ENCODE data around the gene ADAMTS2. TPM values are rescaled to one million over a fixed set of nuclear protein-coding genes. Genes with fewer than 3 reads are reported as not detected.

Gene ADAMTS2
- total RNA-seq, 1 experiment from 2014 or later, result not detected

DNA sequence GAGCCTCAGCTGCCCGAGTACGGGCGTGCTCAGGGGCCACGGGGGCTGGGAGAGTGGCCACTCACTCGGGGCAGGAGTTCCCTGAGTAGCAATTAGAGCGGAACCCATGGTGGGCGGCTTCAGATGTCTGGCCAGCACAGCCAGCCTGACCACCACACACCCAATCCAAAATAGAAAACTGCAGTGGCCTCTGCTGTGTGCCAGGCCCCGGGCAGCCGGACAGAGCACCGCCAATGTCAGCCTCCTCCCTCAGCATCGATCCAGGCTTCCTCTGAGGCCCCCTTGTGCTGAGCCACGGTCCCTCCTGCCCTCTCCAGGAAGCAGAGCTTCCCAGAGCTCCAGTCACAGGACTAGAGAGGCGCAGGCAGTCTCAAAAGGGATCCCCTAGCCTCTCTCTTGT is 2.7 kb downstream of the ADAMTS2 start:
- no peaks in the 10 kb centered on the region for H3K27me3 ChIP-seq
- no peaks in the 10 kb centered on the region for H3K4me1 ChIP-seq
- DNase-seq, result no peak
- no peaks in the 10 kb centered on the region for H3K9me3 ChIP-seq (replicated peaks)
- H3K27ac ChIP-seq, result no peak overlapping the region
- H3K4me3 ChIP-seq, result no peak overlapping the region
- H3K36me3 ChIP-seq, result no peaks in the 10 kb centered on the region

DNA sequence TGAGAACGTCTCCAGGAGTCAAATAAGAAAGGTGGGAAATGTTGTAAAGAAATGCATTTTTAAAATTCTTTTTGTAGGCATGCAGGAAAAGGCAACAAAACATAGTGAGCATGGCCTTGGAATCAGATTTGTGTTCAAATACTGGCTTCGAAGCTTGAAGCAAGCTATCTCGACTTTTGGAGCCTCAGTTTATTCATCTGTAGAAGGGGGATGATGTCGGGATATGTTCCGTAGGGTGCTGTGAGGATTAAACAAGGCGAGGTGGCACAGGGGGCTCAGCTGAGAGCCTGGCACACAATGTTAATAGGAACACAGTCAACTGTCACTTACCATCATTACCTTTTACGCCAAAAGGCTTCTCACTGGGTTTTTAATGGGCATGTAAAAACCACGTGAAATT is 4.8 kb downstream of the ADAMTS2 start:
- DNase-seq, result no peak
- H3K27ac ChIP-seq, result no peak overlapping the region
- no peaks in the 10 kb centered on the region for H3K9me3 ChIP-seq (replicated peaks)
- no peaks in the 10 kb centered on the region for H3K36me3 ChIP-seq
- H3K27me3 ChIP-seq, result no peaks in the 10 kb centered on the region
- no peaks in the 10 kb centered on the region for H3K4me1 ChIP-seq
- no peak overlapping the region for H3K4me3 ChIP-seq

DNA sequence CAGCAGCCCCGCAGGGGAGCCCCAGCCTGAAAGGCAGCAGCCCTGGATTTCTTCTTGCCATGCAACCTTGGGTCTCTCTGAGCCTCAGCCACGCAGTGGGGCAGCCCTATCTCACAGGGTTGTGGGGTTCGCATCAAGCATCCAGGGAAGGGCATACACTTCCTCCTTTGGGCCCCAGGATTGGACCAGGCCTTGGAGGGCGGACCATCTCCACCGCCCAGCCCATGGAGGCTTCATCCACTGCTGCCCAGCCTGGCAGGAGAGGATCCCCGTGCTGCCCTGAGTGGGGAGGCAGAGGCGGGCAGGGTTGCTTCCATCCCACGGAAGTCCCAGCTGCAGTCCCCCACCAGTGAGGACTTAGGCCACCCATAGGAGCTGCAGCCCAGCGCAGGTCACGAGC is 5.3 kb downstream of the ADAMTS2 start:
- Histone ChIP-seq H3K9me3 (replicated peaks) (no peaks in the 10 kb centered on the region), H3K4me3 (no peak overlapping the region), H3K27ac (no peak overlapping the region), H3K4me1 (no peaks in the 10 kb centered on the region), H3K27me3 (no peaks in the 10 kb centered on the region), H3K36me3 (no peaks in the 10 kb centered on the region)
- no peak for DNase-seq

DNA sequence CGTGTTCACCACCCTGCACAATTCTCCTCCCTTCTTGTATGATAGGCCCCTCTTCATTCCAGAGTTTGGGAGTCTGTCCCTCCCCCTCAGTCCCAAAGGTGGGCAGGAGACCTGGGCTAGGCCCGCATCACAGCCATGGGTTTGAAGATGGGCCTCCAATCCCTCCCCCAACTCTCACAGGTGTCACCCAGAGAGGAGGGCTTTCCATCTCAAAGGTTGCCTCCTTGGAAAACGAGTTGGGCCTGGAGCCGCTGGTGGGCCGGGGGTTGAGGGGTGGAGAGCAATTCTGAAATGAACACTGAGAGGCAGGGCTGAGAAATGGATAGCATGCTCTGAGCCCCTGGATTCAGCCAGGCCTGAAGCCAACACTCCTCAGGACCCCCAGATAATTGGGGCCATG is 6.2 kb downstream of the ADAMTS2 start:
- Histone ChIP-seq H3K9me3 (replicated peaks) (no peaks in the 10 kb centered on the region), H3K4me3 (no peak overlapping the region), H3K27ac (no peak overlapping the region), H3K4me1 (no peaks in the 10 kb centered on the region), H3K36me3 (no peaks in the 10 kb centered on the region), H3K27me3 (no peaks in the 10 kb centered on the region)
- DNase-seq, result no peak

DNA sequence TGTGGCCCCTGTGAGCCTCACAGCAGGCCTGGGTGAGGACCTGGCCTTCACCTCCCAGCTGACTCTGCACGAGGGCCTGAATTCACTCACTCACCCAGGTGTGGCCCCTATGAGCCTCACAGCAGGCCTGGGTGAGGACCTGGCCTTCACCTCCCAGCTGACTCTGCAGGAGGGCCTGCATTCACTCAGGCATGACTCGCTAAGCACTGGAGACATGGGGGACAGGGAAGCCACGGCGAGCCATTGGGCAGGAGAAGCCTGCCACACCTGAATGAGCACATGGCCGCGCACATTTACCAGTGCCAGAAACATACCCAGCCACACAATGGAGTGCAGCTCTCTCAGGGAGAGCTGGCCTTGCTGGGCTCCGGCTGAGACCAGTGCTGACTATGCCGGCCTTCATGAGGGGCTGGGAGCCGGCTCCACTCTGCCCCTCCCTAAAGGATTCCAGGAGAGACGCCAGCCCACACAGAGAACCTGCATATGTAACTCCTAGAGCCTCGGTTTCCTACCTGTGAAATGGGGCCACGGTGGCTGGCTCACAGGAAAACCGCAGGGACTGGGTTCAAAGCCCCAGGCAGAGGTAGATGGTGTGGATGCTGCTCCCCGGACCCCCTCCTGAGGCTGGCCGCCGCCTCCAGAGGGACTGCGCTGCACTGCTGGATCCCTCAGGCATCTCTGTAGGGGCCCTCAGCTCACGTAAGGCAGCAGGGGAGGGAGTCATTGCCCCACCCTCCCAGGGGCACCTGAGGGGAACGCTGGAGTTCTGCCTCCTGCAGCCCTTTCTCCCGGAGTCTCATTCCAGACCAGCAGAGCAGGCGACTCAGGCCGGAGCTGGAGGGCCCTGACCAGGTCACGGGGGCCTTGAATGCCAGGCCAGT is 7.2 kb downstream of the ADAMTS2 start:
- Histone ChIP-seq H3K9me3 (replicated peaks) (no peaks in the 10 kb centered on the region), H3K4me3 (no peak overlapping the region), H3K36me3 (no peaks in the 10 kb centered on the region), H3K4me1 (no peaks in the 10 kb centered on the region), H3K27me3 (no peaks in the 10 kb centered on the region), H3K27ac (no peak overlapping the region)
- DNase-seq, result no peak

DNA sequence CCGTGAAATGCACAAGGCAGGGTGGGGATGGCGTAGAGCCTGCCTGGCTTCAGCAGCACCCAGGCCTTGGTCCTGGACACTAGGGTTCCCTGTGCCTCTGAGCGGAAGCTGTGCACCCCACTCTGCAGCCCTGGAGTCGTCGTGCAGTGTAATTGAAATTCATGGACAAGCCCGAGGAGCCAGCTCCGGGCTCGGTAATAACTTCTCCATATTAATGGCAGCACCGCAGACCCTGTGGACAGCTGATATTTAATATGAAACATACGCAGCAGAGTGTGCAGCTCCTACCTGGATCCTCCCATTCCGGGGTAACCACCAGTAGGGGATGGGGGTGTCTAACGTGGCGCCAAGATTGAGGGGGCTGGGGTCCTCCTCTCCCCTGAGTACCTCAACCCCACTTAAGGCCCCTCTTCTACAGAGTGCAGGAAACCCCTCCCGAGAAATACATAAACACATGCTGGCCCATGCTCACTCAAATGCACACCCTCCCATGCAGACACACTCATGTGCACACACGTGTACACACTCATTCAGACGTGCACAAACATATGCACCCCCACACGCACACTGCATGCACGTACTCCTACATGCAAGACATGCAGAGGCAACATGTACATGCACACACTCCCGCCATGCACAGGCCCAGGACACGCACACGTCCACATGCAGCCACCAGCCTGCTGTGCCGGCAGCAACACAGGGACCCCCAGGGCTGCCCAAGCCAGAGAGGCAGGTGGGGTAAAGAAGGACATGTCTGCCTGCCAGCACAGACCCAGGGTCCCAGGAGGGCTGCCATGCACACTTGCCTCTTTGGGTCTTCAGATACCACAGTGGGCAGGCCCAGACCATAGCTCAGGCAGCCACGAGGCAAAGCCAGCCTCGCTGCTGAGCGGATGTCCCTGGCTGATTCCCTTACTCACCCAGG is 8.1 kb downstream of the ADAMTS2 start:
- Histone ChIP-seq H3K4me1 (no peaks in the 10 kb centered on the region), H3K9me3 (replicated peaks) (no peaks in the 10 kb centered on the region), H3K27me3 (no peaks in the 10 kb centered on the region), H3K27ac (no peak overlapping the region), H3K36me3 (no peaks in the 10 kb centered on the region), H3K4me3 (no peak overlapping the region)
- DNase-seq, result no peak

DNA sequence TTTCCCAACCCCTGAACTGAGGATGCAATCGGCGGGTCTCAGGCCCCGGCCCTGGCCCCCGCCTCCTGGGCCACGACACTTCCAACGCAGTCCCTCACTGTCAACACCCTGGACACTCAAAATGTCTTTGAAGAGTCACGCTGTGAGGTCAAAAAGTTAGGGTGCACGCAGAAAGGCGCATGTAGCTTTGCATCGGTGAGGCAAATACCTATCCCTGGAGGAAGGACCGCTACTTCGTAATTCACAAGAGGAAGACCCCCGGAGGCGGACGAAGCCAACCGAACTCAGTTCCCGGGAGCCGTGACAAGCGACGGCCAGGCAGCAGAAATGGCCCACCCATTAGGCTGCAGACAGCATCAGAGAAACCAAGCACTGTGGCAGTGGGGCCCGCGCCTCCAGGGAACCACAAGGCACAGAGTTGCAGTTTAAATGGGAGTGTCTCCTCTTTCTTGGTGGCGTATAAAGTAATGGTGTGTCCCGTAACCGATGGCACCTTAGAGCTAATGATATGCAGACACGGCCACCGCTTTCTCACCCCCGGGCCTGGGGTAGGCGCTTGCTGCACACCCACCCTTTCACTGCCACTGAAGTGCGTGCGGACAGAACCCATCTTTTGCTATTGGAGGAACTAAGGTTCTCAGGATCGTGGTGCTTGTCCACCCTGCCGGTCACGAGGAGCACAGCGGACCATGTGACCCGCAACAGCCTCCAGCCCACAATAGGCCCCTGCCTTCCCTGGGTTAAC is 9.0 kb downstream of the ADAMTS2 start:
- no peak for DNase-seq
- H3K4me1 ChIP-seq, result no peaks in the 10 kb centered on the region
- no peak overlapping the region for H3K27ac ChIP-seq
- no peak overlapping the region for H3K4me3 ChIP-seq
- H3K9me3 ChIP-seq (replicated peaks), result no peaks in the 10 kb centered on the region
- no peaks in the 10 kb centered on the region for H3K27me3 ChIP-seq
- H3K36me3 ChIP-seq, result no peaks in the 10 kb centered on the region

DNA sequence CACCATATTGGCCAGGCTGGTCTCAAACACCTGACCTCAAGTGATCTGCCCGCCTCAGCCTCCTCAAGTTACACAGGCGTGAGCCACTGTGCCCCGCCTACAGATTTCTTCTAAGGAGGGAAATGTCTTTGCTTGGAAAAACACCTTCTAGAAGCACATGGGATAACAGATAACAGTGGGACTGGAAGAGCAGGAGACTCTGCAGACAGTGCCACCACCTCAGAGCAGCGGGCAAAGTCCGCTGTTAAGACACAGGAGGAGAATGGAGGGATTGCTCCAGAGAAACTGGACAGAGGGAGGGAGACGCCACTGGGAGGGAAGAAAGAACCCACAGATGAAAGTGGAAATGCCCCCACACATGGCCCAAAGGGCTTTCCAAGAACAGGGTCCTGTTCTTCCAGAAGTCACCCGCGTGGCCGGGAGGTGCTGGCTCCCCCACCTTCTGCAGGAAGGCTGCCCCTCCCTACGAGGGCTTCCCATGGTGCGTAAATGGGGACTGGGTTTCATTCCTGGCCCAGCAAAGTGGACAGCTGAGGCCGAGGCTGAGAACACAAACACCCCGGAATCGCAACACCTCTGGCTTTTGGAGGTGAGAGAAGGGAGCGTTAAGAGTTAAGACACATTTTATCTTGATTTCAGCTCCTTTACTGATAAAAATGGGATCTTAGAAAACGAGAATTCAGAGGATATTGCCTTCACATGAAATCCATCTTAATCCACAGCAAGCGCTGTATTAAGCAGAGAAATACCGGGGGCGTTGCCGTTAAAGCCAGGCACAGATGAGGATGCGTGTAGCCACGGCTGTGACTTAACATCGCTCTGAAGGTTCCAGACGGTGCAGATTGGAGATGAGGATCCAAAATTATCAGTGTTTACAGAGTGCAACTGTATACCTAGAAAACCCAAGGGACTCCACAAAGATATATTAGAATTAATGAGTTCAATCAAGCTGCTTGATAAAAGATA is 11.2 kb downstream of the ADAMTS2 start:
- no peak for DNase-seq
- H3K9me3 ChIP-seq (replicated peaks), result no peaks in the 10 kb centered on the region

DNA sequence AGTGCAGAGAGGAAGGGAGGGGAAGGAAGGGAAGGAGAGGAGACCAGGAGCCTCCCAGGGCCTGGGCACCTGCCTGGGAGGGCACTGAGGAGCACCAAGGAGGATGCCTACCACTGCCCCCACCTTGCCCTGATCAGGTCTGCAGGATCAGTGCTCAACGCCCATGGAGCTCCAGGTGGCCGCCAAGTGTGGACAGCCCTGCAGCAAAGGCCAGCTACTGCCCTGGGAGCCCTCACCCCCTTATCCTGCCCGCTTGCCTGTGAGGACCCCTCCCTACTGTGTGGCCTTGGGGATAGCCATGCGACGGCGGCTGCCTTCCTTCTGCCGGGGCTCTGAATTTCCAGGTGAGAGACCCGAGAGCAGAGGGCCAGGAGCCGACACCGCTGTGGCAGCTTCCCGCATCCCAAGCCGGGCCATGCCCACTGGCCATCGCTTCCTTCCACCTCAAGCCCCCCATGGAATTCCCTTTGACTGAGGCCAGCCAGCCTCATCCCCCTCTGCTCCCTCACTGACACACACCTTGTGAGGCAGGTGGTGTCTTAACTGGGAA is 12.4 kb downstream of the ADAMTS2 start:
- Histone ChIP-seq H3K4me3 (no peak overlapping the region), H3K36me3 (no peaks in the 10 kb centered on the region), H3K27ac (no peak overlapping the region), H3K27me3 (no peaks in the 10 kb centered on the region), H3K4me1 (no peaks in the 10 kb centered on the region), H3K9me3 (replicated peaks) (no peaks in the 10 kb centered on the region)
- DNase-seq, result no peak

More for the DNA sequence above, 11.2 kb downstream of the ADAMTS2 start:
- H3K27ac ChIP-seq, result no peak overlapping the region
- H3K27me3 ChIP-seq, result no peaks in the 10 kb centered on the region
- H3K4me1 ChIP-seq, result no peaks in the 10 kb centered on the region
- H3K36me3 ChIP-seq, result no peaks in the 10 kb centered on the region
- no peak overlapping the region for H3K4me3 ChIP-seq

DNA sequence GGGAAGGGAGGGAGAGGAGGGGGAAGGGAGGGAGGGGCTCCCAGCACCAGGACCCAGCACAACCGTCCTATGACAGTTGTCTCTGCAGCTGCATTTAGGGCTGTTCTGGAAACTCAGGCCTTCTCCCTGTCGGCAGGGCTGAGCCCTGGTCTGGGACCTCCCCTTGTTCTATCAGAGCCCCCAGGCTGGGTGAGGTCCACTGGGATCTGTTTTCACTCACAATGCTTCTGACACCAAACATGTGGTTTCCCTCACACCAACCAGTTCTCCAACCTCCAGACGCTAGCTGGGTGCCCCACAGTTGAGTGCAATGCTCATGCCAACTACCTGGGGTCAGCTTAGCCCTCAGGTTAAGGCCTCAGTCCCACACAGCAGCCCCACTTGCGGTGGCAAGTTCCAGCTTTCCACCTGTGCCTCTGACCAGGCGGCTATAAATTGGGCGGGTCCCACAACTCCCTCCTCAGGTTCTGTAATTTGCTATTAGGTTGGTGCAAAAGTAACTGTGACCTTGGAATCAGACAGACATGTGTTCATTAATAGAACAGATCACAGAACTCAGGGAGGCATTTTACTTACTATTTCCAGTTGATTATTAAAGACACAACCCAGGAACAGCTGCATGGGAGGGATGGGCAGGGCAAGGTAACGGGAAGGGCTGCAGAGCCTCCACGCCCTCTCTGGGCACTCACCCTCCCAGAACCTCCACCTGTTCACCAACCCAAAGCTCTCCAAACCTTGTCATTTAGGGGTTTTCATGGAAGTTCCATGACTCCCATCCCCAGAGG is 13.5 kb downstream of the ADAMTS2 start:
- H3K9me3 ChIP-seq (replicated peaks), result no peaks in the 10 kb centered on the region
- no peak overlapping the region for H3K27ac ChIP-seq
- DNase-seq, result no peak
- no peaks in the 10 kb centered on the region for H3K27me3 ChIP-seq
- no peaks in the 10 kb centered on the region for H3K36me3 ChIP-seq
- H3K4me1 ChIP-seq, result no peaks in the 10 kb centered on the region
- H3K4me3 ChIP-seq, result no peak overlapping the region

DNA sequence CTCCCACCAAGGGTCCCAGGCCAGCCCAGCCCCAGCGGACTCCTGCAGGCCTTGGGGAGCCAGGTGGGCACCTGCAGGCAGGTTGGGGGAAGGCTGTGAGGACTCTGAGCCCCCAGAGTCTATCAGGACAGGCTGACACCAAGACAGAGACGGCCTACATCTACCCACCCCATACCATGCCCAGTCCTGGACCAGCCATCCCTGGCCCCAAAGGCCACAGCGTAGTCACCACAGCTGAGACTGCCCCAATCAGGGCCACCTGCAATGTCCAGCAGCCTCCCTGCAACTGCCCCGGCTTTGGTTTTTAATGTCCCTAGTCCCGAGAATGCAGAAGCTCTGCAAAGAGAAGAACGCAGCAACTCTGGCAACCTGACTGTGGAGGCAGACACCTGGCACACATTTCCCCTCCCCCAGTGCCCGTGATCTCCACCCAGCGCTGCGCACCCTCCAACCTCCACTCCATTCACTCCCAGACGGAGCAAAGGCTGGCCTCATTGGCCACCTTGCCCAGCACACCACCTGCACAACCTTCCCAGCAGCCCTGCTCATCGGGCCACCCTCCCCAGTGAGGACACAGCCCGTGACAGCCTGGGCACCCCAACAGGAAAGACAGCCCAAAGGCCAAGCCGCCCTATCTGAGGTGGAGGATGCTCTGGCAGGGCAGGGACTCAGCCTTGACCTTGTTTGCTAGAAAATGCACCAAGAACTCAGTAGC is 14.9 kb downstream of the ADAMTS2 start:
- Histone ChIP-seq H3K9me3 (replicated peaks) (no peaks in the 10 kb centered on the region), H3K4me1 (no peaks in the 10 kb centered on the region), H3K27ac (no peak overlapping the region), H3K36me3 (no peaks in the 10 kb centered on the region), H3K27me3 (no peaks in the 10 kb centered on the region), H3K4me3 (no peak overlapping the region)
- DNase-seq, result no peak

DNA sequence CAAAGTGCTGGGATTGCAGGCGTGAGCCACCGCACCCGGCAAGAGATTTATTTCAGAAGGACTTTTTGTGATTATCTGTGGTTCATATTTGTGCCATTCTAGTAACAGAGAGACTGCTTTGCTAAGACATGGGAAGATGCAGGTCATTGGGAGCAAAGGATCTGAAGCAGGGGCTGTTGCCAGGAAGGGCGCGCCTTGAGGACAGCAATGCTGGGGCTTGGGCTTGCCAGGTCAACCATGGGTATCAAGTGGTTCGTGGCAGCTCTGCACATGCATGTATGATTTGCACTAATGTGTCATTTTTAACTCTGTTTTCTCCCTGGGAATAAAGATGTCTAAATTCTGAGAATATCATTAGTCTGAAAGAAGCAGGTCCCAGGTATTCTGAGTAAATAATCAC is 17.0 kb downstream of the ADAMTS2 start:
- H3K36me3 ChIP-seq, result no peaks in the 10 kb centered on the region
- H3K4me1 ChIP-seq, result no peaks in the 10 kb centered on the region
- DNase-seq, result no peak
- no peaks in the 10 kb centered on the region for H3K27me3 ChIP-seq
- no peak overlapping the region for H3K4me3 ChIP-seq
- H3K27ac ChIP-seq, result no peak overlapping the region
- H3K9me3 ChIP-seq (replicated peaks), result no peaks in the 10 kb centered on the region
